K562 (cell line): ENCODE results near the gene PHYKPL.

ENCODE experiments used
- L3MBTL2 ChIP-seq: fragments of 450-650 bp; IDR thresholded peaks from 2 replicates; pipeline ENCODE4 v1.6.1; 2016; ENCODE audit warnings: mild to moderate bottlenecking, moderate library complexity
- MBD2 ChIP-seq: sonication (generic); IDR thresholded peaks from 2 replicates; pipeline ENCODE4 v1.6.1; 2016; ENCODE audit warnings: low read depth, borderline replicate concordance
- NRF1 ChIP-seq, 2 experiments: fragments of 450-650 bp; IDR thresholded peaks in 1 of 2; conservative IDR thresholded peaks in 1 of 2; 2 replicates each; pipeline ENCODE4 v1.6.1; 2014; ENCODE audit warnings: mild to moderate bottlenecking in 2 of 2
- SP1 ChIP-seq: sonication (generic); formaldehyde crosslinking; IDR thresholded peaks from 2 replicates; pipeline ENCODE4 v1.8.1; 2022; ENCODE audit warnings: mild to moderate bottlenecking, missing genetic modification reagents
- SP2 ChIP-seq: IDR thresholded peaks from 2 replicates; pipeline ENCODE4 v1.6.1; 2011; ENCODE audit warnings: mild to moderate bottlenecking, low read depth, low read length, moderate library complexity; ENCODE audit not compliant: poor library complexity, severe bottlenecking; ENCODE audit errors: extremely low read depth
- TF ChIP-seq, protein P1 (sequence below), 3 experiments: IDR thresholded peaks in 2 of 3; conservative IDR thresholded peaks in 1 of 3; 2 replicates each; pipeline ENCODE4 v1.5.1; 2011 to 2012; ENCODE audit warnings: low read length in 3 of 3, mild to moderate bottlenecking in 3 of 3, control low read depth in 2 of 3, improper control_type of control experiment in 1 of 3, inconsistent platforms in 1 of 3, low read depth in 1 of 3, mixed read lengths in 1 of 3, moderate library complexity in 1 of 3; ENCODE audit not compliant: insufficient read depth in 2 of 3
- TF ChIP-seq, protein P2 (sequence below): IDR thresholded peaks from 2 replicates; pipeline ENCODE4 v1.6.1; 2014; ENCODE audit warnings: antibody characterized with exemption
- TF ChIP-seq, protein P3 (sequence below): fragments of 200-800 bp; sonication (Bioruptor generic); IDR thresholded peaks from 2 replicates; pipeline ENCODE4 v1.6.1; 2016; ENCODE audit warnings: missing genetic modification characterization, missing compliant biosample characterization
- TF ChIP-seq, protein P4 (sequence below): fragments of 250-450 bp; sonication (Bioruptor Pico); IDR thresholded peaks from 2 replicates; pipeline ENCODE4 v1.6.1; 2021; ENCODE audit warnings: mild to moderate bottlenecking

DNA sequence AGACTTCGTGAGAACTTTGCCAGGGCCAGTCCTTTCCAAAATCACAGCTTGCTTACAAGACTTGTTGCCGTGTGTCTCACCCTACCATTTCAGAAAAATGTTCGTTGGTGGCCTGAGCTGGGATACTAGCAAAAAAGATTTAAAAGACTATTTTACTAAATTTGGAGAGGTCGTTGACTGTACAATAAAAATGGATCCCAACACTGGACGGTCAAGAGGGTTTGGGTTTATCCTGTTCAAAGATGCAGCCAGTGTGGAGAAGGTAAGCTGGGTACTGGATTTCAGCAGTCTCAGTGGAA is 26.9 kb downstream of the PHYKPL start:
- TF ChIP-seq, protein P1, sequence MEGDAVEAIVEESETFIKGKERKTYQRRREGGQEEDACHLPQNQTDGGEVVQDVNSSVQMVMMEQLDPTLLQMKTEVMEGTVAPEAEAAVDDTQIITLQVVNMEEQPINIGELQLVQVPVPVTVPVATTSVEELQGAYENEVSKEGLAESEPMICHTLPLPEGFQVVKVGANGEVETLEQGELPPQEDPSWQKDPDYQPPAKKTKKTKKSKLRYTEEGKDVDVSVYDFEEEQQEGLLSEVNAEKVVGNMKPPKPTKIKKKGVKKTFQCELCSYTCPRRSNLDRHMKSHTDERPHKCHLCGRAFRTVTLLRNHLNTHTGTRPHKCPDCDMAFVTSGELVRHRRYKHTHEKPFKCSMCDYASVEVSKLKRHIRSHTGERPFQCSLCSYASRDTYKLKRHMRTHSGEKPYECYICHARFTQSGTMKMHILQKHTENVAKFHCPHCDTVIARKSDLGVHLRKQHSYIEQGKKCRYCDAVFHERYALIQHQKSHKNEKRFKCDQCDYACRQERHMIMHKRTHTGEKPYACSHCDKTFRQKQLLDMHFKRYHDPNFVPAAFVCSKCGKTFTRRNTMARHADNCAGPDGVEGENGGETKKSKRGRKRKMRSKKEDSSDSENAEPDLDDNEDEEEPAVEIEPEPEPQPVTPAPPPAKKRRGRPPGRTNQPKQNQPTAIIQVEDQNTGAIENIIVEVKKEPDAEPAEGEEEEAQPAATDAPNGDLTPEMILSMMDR (IDR thresholded peaks at IDR 0.05 in 2 of 3, conservative IDR thresholded peaks at IDR 0.05 in 1 of 3; ENCODE audit: insufficient read depth in 2 of 3, low read depth in 1 of 3, low read length in 3 of 3) = no peak
- TF ChIP-seq, protein P2, sequence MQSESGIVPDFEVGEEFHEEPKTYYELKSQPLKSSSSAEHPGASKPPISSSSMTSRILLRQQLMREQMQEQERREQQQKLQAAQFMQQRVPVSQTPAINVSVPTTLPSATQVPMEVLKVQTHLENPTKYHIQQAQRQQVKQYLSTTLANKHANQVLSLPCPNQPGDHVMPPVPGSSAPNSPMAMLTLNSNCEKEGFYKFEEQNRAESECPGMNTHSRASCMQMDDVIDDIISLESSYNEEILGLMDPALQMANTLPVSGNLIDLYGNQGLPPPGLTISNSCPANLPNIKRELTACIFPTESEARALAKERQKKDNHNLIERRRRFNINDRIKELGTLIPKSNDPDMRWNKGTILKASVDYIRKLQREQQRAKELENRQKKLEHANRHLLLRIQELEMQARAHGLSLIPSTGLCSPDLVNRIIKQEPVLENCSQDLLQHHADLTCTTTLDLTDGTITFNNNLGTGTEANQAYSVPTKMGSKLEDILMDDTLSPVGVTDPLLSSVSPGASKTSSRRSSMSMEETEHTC = no peak
- TF ChIP-seq, protein P3, sequence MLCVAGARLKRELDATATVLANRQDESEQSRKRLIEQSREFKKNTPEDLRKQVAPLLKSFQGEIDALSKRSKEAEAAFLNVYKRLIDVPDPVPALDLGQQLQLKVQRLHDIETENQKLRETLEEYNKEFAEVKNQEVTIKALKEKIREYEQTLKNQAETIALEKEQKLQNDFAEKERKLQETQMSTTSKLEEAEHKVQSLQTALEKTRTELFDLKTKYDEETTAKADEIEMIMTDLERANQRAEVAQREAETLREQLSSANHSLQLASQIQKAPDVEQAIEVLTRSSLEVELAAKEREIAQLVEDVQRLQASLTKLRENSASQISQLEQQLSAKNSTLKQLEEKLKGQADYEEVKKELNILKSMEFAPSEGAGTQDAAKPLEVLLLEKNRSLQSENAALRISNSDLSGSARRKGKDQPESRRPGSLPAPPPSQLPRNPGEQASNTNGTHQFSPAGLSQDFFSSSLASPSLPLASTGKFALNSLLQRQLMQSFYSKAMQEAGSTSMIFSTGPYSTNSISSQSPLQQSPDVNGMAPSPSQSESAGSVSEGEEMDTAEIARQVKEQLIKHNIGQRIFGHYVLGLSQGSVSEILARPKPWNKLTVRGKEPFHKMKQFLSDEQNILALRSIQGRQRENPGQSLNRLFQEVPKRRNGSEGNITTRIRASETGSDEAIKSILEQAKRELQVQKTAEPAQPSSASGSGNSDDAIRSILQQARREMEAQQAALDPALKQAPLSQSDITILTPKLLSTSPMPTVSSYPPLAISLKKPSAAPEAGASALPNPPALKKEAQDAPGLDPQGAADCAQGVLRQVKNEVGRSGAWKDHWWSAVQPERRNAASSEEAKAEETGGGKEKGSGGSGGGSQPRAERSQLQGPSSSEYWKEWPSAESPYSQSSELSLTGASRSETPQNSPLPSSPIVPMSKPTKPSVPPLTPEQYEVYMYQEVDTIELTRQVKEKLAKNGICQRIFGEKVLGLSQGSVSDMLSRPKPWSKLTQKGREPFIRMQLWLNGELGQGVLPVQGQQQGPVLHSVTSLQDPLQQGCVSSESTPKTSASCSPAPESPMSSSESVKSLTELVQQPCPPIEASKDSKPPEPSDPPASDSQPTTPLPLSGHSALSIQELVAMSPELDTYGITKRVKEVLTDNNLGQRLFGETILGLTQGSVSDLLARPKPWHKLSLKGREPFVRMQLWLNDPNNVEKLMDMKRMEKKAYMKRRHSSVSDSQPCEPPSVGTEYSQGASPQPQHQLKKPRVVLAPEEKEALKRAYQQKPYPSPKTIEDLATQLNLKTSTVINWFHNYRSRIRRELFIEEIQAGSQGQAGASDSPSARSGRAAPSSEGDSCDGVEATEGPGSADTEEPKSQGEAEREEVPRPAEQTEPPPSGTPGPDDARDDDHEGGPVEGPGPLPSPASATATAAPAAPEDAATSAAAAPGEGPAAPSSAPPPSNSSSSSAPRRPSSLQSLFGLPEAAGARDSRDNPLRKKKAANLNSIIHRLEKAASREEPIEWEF (CRISPR knock-in tag) = no peak
- TF ChIP-seq L3MBTL2 (no peak), SP2 (no peak), SP1 (CRISPR knock-in tag) (no peak), MBD2 (no peak), NRF1 (conservative IDR thresholded peaks at IDR 0.05 in 1 of 2, IDR thresholded peaks at IDR 0.05 in 1 of 2) (no peak)
- TF ChIP-seq, protein P4, sequence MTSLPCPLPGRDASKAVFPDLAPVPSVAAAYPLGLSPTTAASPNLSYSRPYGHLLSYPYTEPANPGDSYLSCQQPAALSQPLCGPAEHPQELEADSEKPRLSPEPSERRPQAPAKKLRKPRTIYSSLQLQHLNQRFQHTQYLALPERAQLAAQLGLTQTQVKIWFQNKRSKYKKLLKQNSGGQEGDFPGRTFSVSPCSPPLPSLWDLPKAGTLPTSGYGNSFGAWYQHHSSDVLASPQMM (CRISPR knock-in tag) = no peak
